HG03159 (cell line): ENCODE data around the gene BAIAP2L2.

ENCODE experiments used
- ATAC-seq: cut with Tn5 transposase; IDR thresholded peaks from one replicate; pipeline ENCODE4 v1.9.1; 2021; ENCODE audit warnings: mild to moderate bottlenecking, moderate library complexity; ENCODE audit not compliant: unreplicated experiment

Gene BAIAP2L2

DNA sequence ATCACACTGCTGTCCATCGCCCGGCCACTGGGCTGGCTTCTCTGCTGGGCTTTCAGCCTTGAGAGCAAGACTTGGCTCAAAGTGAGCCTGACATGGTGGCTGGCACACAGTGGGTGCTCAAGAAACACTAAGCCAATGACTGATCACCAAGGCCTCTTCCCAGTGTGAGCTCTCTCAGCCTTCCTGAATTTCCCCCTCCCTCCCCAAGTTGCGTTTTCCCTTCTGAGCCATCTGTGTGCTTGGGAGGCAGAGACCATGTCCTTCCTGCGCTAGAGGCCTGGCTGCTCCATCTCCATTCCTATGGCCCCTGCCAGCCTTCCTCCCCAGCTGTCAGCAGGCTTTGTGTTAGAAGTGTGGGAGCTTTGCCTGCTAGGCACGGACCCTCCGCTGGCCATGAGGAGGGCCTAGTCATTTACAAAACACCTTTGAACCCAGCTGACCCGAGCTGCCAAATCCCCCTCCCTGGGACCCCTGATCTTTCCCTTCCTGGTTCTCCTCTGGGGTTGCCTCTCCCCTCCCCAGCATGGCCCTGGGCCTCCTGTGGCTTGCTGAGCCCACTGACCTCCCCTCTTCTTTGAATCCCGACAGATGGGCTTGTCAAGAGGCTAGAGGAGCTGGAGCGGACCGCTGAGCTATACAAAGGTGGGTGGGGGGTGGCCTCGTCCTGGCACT is 40.1 kb downstream of the BAIAP2L2 start:
- no peak for ATAC-seq

DNA sequence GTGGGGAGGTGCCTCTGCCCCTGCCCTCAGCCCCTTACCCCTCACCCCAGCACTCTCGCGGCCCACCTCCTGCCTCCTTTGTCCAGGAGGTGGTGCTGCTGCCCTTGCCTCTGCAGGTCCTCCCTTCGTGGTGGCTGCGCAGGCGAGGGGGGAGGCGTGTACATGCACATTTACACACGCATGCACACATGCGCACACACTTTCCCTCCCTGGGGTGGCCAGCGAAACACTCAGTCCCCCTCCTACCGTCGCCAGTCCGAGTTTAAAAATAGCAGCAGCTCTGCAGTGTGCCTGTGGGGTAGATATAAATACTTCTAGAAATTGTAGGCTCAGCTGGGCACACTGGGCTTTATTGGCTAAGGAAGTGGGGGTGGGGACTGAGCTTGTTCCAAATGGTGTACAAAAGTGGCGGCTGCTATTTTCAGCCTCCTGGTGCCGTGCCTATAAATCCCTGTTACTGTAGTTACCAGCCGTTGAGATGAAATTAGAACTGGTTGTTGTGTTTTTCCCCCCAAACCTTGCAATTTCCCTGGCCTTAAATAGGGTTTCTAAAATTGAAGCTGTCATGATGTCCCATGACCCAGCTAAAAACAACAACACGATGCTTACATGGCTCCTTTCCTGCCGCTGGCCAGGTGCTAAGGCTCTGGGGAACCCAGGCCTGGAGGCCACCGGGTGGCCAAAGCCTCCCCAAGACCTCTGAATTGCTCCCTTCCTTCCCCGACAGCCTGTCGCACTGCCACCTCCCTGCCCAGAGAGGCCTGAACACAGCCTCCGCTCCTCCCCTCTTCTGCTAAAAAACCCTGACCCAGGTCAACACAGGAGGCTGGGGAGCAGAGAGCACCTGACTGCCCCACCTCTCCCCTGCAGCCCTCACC is 40.9 kb downstream of the BAIAP2L2 start:
- ATAC-seq: no peak

DNA sequence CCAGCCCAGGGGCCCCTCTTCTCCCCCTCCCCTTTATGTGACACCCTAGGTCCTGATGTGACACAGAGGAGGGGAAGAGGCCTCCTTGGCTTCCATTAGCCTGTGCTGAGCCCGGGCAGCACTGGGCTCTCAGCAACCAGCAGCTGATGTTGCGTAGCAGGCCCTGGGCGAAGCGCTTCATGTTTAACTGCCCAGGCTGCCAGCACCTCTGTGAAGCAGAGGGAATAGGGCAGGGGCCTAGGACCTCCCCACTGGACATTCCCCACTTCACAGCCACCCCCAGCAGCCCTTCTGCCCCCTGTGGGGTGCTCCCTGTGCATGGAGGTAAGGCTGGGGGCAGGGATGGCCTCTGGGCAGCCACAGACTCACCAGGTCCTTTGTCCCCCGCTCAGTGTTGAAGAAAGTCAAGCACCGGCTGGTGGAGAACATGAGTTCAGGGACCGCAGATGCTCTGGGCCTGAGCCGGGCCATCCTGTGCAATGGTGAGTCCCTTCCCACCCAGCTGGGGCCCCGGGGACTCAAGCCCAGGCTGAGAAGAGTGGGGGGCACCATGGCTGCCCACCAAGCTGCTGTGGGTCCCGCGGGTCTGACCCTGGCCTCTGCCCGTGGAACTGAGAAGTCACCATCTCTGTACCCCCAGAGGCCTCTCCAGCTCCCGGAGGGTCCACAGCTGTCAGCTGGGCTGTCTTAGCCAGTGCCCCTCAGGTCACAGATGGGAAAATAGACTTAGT is 41.7 kb downstream of the BAIAP2L2 start:
- ATAC-seq: no peak

DNA sequence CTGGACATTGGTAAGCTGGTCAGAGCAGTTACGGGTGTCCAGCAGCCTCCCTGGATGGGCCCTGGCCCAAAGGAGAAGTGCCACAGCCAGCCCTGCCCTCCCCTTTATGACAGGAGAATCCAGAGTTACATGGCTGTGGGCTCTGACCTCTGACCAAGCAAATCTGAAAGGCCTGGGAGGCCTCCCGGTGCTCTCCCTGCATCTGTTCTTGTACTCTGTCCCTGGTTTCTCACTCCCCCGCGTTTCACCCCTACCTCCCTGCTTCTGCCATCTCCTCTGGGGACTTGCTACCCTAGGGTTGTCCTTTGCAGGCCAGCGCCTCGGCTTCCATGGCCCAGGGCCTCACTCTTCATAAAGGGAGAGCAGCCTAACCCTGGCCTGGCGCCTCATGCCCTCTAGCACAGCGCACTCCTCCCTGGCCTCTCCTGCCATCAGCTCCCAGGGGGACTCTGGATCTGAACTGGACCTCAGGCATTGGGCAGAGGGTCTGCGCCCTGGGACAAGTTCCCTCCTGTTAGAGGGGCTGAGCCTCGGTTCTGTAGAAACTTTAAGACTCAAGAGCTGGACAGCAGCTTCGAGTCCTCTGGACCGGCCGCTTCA is 42.6 kb downstream of the BAIAP2L2 start:
- ATAC-seq: no peak

DNA sequence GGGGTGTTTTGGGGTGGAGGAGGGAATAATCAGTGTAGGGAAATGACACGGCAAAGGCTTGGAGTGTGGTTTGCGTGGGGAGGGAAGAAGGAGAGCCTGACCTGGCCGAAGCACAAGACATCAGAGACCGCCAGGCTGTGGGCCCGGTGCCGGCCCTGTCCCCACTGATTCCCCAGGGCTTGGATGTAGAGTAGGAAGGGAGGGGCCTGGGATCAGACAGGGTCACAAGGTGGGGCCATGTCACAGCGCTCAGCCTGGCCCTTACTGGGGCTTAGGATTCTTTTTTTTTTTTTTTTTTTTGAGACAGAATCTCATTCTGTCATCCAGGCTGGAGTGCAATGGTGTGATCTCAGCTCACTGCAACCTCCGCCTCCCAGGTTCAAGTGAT is 43.5 kb downstream of the BAIAP2L2 start:
- no peak for ATAC-seq

DNA sequence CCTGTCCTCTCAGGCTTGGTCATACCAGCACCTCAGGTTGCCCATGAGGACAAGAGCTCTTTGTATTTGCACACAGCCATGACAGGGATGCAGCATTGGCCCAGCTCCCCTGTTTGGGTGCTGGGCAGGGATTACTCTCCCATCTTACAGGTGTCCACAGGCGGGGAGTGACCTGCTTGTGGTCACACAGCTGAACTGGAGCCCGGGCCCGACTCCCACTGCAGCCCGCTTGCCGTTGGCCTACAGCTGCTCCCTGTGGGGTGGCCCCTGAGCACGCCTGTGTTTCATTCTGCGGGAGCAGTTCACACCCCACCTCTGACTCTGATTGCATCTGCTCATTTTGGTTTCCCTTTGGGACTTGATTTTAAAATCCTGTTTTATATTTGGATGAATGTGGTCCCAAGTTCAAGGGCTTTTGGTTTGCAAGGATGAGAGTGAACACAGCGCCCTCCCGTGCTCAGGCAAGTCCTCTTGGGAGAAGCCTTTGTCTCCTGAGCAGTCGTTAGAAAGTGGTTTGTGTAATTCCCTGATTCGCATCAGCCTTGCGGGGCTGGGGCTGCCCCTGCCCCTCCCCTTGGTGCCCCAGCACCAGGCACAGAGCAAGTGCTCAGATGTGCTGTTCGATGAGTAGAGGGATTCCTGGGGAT is 44.0 kb downstream of the BAIAP2L2 start:
- no peak for ATAC-seq

DNA sequence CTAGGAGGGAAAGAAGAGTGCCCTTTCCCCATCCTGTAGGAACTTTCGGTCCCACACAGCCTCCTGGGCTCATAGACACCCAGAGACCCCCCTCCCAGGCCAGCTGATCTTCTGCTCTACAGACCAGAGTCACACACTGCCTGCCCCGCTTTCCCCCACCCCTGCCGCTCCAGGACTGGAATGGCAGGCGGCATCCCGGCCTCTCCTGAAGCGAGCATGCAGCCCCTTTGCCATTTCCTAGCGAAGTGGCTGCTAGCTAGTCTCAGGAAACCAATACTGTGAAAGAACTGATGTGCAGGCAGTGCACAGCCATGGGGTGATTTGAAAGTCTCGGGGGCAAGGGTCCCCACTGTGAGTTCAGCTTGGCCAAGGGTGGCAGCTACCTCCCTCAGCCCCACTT is 44.9 kb downstream of the BAIAP2L2 start:
- ATAC-seq: no peak

DNA sequence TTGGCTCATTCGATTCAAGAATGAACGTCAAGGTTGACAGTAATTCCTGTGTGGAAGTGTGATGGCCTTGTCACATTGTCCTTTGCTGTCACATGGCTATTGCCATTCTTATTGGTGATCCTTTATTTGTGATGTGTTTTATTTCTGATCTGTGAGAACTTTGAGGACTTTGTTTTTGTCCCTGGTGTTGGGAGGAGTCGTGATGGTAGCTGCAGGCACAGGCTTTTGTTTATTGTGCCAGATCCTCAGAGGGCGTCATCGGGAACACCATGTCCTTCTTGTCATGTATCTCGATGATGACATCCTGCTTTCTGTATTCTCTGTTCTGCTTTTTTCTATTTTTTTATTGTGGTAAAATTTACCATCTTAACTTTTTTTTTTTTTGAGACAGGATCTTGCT is 47.7 kb downstream of the BAIAP2L2 start:
- no peak for ATAC-seq

DNA sequence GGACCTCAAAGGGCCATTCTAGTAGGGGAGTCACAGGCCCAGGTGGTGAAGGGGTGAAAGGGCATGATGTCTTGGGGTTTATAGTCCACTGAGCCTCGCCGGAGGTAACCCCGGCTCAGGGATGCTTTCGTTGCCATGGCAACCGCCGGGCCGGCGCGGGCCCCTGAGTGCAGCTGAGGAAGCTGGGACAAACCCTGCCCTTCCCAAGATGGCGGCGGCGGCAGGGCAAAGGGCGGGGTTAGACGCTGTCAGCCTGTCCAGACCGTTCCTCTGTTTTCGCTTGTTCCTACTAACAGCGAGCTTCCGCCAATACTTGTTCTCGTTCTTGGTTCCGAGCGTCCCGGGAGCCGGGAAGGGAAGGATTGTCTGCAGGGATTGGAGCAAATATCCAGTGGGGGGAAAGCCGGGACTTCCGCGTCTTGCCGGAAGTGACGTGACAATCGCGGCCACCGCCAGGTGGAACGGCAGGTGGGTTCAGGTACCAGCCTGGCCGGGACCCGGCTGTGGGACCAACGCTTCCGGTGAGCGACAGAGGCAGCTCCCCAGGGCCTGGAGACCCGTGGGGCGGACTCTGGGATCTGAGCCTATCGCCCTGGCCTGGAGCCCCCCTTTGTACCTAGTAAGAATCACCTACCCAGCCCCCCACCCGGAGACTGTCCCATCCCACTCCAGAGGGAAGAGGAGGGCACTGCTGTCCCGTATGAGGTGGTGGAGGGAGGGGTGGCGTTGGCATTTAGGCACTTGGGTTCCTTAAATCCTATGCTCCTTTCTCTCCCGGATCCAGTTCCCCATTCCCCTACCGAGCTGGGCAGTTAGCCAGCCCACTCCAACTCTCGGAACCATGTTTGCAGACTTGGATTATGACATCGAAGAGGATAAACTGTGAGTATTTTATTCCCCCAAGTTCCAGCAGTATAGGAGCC is 53.3 kb downstream of the BAIAP2L2 start, which contains the start of gene PICK1:
PICK1 (plus strand) TSS at position 436 of the 923 bp plus-strand sequence; CDS start at position 842, 406 bp downstream.
- peak; percentile 63 for ATAC-seq

DNA sequence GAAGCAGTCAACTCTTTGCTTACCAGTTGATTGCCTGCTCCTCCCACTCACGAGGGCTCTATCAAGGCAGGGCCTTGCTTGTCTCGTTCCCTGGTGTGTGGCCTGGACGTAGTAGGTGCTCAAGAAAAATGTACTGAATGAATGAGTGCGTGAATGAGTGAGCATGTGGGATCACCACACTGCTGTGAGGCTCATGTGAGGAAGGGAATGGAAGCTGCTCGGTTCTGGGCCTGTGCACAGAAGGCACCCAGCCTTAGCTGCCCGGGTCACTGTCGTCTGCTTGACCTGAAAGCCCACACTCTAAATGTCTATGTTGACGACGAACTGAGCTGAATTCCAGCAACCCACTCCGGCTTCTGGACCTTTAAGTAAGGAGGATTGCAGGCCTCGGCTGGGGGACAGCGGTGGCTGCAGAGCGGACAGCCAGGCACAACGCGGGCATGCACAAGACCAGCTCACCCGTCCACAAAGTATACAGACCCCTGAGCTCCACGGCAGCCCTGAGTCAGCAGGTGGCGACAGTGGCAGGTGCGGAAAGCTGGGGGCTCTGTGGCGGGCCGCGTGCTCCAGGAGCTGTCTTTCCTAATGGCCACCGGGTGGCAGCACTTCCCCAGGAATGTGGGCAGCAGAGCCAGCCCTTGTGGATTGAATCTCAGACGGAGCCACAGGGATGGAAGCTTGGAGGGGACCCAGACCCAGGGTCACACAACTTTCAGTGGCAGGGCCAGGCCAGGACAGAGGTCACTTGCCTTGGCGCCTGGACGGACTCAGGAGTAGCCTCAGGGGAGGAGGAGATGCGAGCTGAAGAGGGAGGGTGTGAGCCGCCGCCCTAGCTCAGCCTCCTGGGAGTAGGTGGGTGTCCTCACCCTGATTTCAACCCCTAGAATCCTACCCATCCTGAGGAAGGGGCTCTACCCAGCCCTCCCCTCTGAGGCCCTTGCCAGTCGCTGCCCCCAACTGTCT is 58.3 kb downstream of the BAIAP2L2 start:
- ATAC-seq: no peak

DNA sequence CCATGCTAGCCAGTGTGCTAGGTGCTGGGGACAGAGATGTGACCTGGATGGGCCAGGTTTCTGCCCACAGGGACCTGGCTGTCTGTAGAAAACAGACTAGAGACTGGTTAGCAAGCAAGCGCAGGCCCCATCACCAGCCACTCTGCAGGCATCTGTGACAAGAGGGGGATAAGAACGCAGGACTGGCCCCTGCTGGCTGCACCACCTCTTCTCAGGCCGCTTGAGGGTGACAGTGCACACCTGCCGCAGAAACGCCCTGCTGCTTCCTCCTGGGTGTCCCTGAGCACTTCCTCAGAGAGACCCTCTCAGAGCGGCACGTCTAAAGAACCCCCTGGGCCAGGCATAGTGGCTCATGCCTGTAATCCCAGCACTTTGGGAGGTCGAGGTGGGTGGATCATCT is 59.2 kb downstream of the BAIAP2L2 start:
- ATAC-seq: no peak

DNA sequence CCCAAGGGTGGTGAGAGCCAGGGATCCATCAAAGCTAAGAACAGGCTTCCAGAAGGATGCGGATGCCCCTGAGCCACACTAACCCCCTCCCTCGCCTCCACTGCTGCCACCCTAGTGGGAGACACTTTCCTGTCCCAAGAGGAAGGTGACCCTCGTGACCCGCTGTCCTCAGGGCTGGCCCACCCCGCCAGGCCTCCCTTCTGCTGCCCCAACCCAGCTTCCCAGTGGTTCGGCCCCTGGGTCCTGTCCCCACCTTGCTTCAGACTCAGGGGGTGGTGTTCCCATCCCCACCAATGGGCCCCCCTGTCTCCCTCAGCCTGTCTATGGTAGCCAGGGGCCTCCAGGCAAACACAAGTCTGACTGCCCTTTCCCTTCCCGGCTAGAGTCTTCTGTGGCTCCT is 59.8 kb downstream of the BAIAP2L2 start:
- no peak for ATAC-seq

DNA sequence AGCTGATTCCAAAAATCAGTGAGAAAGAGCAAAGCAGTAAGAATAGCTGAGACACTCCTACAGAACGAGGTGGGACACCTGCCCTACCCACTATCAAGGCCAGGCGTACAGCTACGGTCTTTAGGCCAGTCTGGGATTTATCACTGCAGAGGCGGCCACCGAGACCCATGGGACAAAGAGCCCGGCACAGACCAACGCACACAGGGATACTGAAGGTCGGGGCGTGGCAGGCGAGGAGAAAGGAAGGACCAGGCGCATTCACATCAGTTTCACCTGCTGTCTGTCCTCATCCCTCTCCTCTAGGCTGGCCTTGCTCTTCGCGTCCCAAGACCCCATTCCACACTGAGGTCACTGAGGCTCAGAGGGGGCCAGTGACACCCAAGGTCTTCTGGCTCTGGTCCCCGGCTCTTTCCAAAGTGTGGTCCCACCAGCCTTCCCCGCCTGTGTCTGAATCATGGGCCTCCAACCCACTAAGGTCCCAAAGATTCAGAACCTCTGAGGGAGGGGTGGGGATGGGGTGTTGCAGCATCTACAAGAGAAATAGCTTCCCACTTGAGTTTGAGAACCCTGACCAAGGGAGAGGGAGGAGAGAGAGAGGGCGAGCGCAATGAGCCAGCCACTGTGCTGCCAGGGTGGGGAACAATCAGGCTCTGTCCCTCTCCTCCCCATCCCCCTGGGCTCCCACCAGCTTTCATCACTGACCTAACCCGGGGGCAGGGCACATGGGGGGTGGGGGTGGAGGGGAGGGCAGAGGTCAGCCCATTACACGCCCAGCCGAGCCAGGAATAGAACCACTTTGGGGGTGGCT is 60.5 kb downstream of the BAIAP2L2 start:
- no peak for ATAC-seq

DNA sequence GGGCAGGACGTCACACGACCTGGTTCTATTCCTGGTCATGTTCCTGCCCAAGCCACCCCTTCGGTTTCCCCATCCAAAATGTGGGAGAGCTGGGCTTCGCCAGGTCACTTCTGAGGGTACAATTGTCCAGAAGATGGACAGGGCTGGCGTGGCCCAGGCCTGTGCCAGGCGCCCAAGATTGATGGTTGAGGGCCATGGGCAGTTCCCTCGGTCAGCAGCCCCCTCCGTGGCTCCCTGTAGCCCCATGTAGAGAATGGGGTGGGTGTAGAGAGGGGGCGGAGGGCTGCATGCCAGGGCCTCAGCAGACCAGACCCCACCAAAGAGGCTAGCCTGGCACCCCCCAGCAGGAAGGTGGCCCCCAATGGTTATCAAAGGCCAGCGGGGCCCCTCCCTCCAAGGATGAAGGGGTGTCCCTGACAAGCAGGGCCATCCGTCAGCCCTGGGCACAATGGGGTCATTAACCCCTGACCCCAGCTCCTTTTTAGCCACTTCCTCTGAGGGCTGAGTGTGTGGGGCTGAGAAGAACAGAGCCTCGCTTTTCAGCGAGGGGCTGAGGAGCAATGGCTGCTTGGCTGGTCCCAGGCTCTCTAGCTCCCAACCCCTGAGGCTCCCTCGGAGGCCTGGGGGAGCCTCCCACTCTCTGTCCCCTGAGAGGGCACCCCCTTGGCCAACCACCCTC is 64.3 kb downstream of the BAIAP2L2 start:
- ATAC-seq: no peak

DNA sequence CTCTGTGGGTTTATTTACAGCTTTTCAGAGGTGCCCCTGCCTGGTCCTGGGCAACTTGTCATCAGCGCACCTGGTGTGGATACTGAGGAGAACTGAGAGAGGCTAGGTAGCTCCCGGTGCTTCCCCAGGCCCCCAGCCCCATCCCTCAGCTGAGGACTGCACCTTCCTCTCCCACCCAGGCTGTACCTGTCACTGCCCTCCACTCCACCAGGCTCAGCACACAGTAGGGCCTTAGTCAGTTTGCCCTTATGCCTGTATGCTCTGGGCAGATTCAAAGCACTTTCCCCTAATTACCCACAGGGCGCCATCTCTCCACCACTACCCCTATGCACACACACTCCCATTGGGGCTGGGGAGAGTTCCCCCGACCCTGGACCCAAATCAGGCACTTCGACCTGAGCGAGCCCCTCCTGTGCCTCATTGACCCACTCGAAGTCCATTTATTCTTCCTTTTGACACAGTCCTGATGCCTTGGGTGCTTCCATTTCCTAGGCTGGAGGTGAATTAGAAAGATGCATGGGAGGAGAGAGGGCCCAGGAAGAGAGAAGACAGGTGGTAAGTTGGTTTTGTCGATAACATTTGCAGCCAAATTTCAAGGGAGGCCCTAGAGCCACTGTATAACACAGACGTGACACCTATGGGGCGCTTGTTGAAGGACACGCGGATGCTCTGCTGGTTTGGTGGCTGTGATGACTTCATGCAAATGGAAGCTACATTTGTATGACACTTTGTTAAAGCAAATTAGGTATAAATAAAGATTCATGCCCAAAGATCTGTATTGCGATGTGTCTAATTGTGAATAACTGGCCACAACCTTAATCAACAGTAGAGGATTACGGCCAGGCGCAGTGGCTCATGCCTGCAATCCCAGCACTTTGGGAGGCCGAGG is 67.1 kb downstream of the BAIAP2L2 start:
- no peak for ATAC-seq

DNA sequence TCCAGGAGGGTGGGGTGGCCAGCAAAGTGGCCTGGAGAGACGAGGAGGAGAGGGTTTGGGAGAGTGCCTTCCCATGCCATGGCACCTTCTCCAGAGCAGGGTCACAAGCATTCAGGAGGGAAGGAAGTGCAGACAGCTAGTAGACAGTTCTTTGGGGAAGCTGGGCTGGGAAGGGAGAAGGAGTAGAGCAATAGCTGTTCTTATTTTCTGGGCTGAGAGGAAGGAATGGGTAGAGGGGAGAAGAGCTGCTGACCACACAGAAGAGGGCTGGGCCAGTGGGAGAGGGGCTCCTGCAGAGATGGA is 68.0 kb downstream of the BAIAP2L2 start:
- no peak for ATAC-seq
